Sigmoid colon (tissue), 7 donors: Measurements from ENCODE around the gene AK8. TPM values are rescaled to one million over a fixed set of nuclear protein-coding genes. Genes with fewer than 3 reads are reported as not detected.

Experiments used
- DNase-seq: peaks from one replicate; pipeline ENCODE4 v3.0.0-alpha.2; 2019
- H3K27ac ChIP-seq, 4 donors: fragments of 200-600 bp; sonication (generic); one replicate each; pipeline ENCODE4 v1.5.1; 2016 to 2019; ENCODE audit warnings: mild to moderate bottlenecking in 1 of 4
- H3K27me3 ChIP-seq, 3 donors: fragments of 200-600 bp; sonication (generic); one replicate each; pipeline ENCODE4 v1.5.1; 2019; ENCODE audit warnings: mild to moderate bottlenecking in 1 of 3
- H3K36me3 ChIP-seq, 4 donors: fragments of 200-600 bp; sonication (generic); one replicate each; pipeline ENCODE4 v1.5.1; 2016 to 2019
- H3K4me1 ChIP-seq, 4 donors: fragments of 200-600 bp; sonication (generic); one replicate each; pipeline ENCODE4 v1.5.1; 2017 to 2019
- H3K4me3 ChIP-seq, 4 donors: fragments of 200-600 bp; sonication (generic); one replicate each; pipeline ENCODE4 v1.5.1; 2017 to 2019; ENCODE audit warnings: mild to moderate bottlenecking in 2 of 4, moderate library complexity in 1 of 4
- H3K9me3 ChIP-seq, 4 donors: fragments of 200-600 bp in 3 of 4; sonication (generic) in 3 of 4; one replicate each; pipeline versions ENCODE4 v1.5.1 to v1.6.1; 2013 to 2019
- EP300 ChIP-seq, 4 donors: sonication (generic); formaldehyde crosslinking; IDR thresholded peaks; one replicate each; pipeline ENCODE4 v1.6.1; 2017; ENCODE audit warnings: antibody characterized with exemption in 4 of 4
- POLR2A ChIP-seq, 2 donors: fragments of 450-650 bp; IDR thresholded peaks; one replicate each; pipeline ENCODE4 v1.6.1; 2016; ENCODE audit warnings: antibody characterized with exemption in 2 of 2, mild to moderate bottlenecking in 2 of 2, moderate library complexity in 2 of 2
- POLR2AphosphoS5 ChIP-seq, 4 donors: sonication (generic); formaldehyde crosslinking; IDR thresholded peaks; one replicate each; pipeline ENCODE4 v1.6.1; 2017; ENCODE audit warnings: antibody characterized with exemption in 4 of 4
- WGBS, 2 donors: extraction: QIAGEN DNeasy Blood & Tissue Kit; methylation state at CpG; one replicate each; pipeline ENCODE4 v1.1.7; 2013; 5-methylcytosine and 5-hydroxymethylcytosine counted together
- intact Hi-C: fragments of 100-400 bp; cut with DNase I; formaldehyde crosslinking; loops from one replicate; pipeline ENCODE4 v1.15.1; 2023
- polyA plus RNA-seq, 3 donors: library from polyadenylated mRNA; stranded (reverse); fragments of 200-250 nt; gene quantifications; one replicate each; pipeline ENCODE4 v1.2.3, GENCODE V29; 2013
- total RNA-seq, 4 donors: library from RNA; depleted of rRNA; stranded (reverse); fragments of >200 nt; gene quantifications; one replicate each; pipeline ENCODE4 v1.1.0, GENCODE V29; 2016
- TF ChIP-seq, protein P1 (sequence below), 4 experiments: fragments of 450-650 bp in 3 of 4; fragments of 200-600 bp in 1 of 4; IDR thresholded peaks; one replicate each; pipeline ENCODE4 v1.5.1; 2016 to 2019; ENCODE audit warnings: antibody characterized with exemption in 4 of 4, mild to moderate bottlenecking in 3 of 4, moderate library complexity in 2 of 4
- donor health status: healthy with polysubstance abuse.
- donor health status: Bipolar disorder and iron deficiency.
- donor health status: healthy.

Gene AK8
- total and polyA plus RNA-seq, 7 donors: 0.25 to 1.2 (median 0.59) TPM; not detected in 3

DNA sequence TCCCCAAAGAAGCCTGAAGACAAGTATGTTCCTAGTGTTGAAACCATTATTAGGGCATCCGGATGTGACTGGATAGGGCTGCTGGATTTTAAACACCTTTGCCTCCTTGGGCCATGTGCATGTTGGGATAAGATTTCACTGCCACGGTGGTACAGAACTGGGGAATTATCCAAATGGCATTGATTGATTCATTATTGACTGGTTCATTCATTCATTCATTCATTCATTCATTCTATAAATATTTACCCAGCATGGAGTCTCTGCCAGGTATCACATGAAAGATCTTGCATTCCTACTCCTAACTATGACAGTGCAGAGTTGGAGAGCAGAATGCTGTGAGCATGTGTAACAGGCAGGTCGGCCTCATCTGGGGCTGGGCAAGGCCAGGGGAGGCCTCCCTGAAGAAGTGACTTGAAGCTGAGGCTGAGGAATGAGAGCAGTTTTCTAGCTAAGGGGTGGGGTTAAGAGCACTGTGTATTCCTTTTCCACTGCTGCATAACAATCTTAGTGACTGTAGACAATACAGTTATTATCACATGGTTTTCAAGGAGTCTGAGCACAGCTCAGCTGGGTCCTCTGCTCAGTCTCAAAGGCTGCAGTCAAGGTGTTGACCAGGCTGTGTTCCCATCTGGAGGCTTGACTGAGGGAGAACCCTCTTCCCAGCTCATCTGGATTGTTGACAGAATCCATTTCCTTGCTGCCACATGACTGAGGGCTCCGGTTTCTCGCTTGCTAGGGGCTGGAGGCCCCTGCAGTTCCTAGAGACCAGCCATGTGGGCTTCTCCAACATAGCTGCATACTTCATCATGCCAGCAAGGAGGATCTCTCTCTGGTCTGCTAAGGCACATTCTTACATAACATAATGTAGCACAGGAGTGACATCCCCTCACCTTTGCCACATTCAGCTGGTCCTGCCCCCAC, 35.7 kb downstream of the AK8 start:
- H3K4me3 ChIP-seq: no peak overlapping the region
- DNase-seq: peak; percentile 27
- WGBS, 2 donors: 88 to 92% methylated on average over 5 of the region's 5 CpGs
- no peaks in the 10 kb centered on the region for H3K27me3 ChIP-seq
- no peaks in the 10 kb centered on the region for H3K4me1 ChIP-seq
- intact Hi-C loops: no loop called here
- H3K27ac ChIP-seq: no peak overlapping the region
- H3K9me3 ChIP-seq: no peaks in the 10 kb centered on the region
- H3K36me3 ChIP-seq: no peaks in the 10 kb centered on the region
- TF ChIP-seq POLR2AphosphoS5 (IDR thresholded peaks at IDR 0.05) (no peak), POLR2A (IDR thresholded peaks at IDR 0.05) (no peak), EP300 (IDR thresholded peaks at IDR 0.05) (no peak)
- TF ChIP-seq, protein P1, sequence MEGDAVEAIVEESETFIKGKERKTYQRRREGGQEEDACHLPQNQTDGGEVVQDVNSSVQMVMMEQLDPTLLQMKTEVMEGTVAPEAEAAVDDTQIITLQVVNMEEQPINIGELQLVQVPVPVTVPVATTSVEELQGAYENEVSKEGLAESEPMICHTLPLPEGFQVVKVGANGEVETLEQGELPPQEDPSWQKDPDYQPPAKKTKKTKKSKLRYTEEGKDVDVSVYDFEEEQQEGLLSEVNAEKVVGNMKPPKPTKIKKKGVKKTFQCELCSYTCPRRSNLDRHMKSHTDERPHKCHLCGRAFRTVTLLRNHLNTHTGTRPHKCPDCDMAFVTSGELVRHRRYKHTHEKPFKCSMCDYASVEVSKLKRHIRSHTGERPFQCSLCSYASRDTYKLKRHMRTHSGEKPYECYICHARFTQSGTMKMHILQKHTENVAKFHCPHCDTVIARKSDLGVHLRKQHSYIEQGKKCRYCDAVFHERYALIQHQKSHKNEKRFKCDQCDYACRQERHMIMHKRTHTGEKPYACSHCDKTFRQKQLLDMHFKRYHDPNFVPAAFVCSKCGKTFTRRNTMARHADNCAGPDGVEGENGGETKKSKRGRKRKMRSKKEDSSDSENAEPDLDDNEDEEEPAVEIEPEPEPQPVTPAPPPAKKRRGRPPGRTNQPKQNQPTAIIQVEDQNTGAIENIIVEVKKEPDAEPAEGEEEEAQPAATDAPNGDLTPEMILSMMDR (IDR thresholded peaks at IDR 0.05): no peak

DNA sequence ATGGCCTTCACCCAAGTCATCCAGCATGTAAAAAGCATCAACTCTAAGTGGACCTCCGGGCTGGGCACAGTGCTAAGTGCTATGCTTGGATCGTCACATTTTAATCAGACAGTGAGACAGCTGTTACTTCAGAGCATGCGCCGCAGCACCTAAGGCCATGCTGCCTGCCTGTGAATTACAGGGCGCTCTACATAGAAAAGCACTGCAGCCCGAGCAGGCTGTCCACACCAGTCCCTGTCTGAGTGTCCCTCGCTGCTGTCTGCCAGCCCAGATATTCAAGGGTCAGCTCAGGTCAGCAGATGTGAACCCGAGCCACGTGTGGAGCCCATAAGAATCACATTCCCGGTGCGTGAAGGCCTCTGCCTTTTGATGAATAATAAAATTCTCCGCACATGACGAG, 37.1 kb downstream of the AK8 start:
- WGBS, 2 donors: 78 to 86% methylated on average over 13 of the region's 13 CpGs
- no peaks in the 10 kb centered on the region for H3K36me3 ChIP-seq
- intact Hi-C loops: no loop called here
- H3K4me1 ChIP-seq: no peaks in the 10 kb centered on the region
- no peak overlapping the region for H3K4me3 ChIP-seq
- TF ChIP-seq POLR2A (IDR thresholded peaks at IDR 0.05): no peak
- no peak for TF ChIP-seq POLR2AphosphoS5 (IDR thresholded peaks at IDR 0.05)
- no peak for TF ChIP-seq EP300 (IDR thresholded peaks at IDR 0.05)
- TF ChIP-seq, protein P1 (IDR thresholded peaks at IDR 0.05): no peak
- H3K9me3 ChIP-seq: no peaks in the 10 kb centered on the region
- H3K27ac ChIP-seq: no peak overlapping the region
- peak; percentile 34 for DNase-seq
- H3K27me3 ChIP-seq: no peaks in the 10 kb centered on the region

DNA sequence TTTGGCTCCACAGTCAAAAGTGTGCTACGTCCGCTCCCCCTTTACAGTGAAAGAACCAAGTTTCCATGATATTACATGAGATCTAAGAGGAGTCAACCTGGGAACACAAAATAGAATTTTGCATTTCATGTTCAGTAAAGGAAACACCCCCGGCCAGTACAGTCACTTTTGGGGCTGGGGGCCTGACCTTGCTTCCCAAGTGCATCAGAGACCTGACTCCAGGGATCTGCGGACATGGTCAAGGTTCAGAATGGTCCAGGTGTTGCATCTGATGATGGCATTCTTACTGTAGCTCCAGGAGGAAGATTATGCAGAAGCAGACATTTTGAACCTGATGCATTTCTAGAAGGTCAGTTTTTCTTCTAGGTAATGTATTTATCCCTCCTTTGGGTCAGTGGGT, 39.8 kb downstream of the AK8 start:
- DNase-seq: peak; percentile 52
- H3K4me3 ChIP-seq: no peak overlapping the region
- H3K36me3 ChIP-seq: no peaks in the 10 kb centered on the region
- no peaks in the 10 kb centered on the region for H3K27me3 ChIP-seq
- intact Hi-C loops: no loop called here
- H3K4me1 ChIP-seq: no peaks in the 10 kb centered on the region
- H3K9me3 ChIP-seq: no peaks in the 10 kb centered on the region
- WGBS, 2 donors: 89 to 93% methylated on average over 4 of the region's 4 CpGs
- no peak for TF ChIP-seq EP300 (IDR thresholded peaks at IDR 0.05)
- TF ChIP-seq, protein P1 (IDR thresholded peaks at IDR 0.05): no peak
- TF ChIP-seq POLR2AphosphoS5 (IDR thresholded peaks at IDR 0.05): no peak
- no peak for TF ChIP-seq POLR2A (IDR thresholded peaks at IDR 0.05)
- no peak overlapping the region for H3K27ac ChIP-seq

DNA sequence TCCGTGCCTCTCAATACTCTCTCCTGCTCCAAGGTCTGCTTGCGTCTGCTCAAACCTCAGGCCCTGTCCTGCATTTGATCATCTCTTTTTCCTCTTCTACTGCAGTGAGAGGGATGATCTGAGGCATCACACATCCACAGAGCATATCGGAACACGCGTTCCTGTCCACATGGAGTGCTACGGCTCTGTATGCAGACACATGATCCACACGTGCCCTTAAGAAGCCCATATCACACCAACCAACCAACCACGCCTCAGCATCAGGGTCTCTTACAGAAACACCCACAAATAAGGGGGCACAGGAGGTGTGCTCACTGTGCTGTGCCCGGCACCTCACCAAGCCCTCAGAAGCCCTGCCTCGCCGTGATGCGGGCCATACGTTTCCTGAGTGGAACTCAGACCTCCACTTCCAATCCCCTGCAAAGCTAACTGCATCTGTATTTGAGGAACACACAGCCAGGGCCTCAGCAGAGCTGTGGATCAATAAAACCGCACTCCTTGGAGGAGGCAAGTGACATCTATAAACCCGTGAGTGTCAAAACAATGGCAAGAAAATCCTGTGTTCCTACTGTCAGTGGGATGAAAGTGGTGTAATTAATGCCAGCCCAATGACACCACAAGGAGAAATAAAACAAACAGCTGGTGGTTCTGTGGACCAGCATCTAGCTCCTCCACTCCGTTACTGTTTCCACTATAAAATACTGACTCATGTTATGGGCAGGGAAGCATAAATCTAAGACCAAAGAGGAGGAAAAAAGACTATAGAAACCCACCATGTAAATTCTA, 40.4 kb downstream of the AK8 start:
- WGBS, 2 donors: 84% methylated on average over 16 of the region's 16 CpGs
- TF ChIP-seq, protein P1 (IDR thresholded peaks at IDR 0.05): no peak
- TF ChIP-seq POLR2A (IDR thresholded peaks at IDR 0.05): no peak
- TF ChIP-seq POLR2AphosphoS5 (IDR thresholded peaks at IDR 0.05): peak in 1 of 4 donors; percentile 20
- TF ChIP-seq EP300 (IDR thresholded peaks at IDR 0.05): no peak
- Histone ChIP-seq H3K27me3 (no peaks in the 10 kb centered on the region), H3K9me3 (no peaks in the 10 kb centered on the region), H3K4me3 (no peak overlapping the region), H3K4me1 (no peaks in the 10 kb centered on the region), H3K36me3 (no peaks in the 10 kb centered on the region), H3K27ac (peak overlapping the region in 1 of 4 donors; percentile 53)
- intact Hi-C loops: no loop called here
- peak; percentile 39 for DNase-seq
